ENCODE measurements around the gene DEAF1. TPM values are rescaled to one million over a fixed set of nuclear protein-coding genes. Genes with fewer than 3 reads are reported as not detected.

Gene DEAF1
- total RNA-seq, 1 experiment from 2014 or later: 31.9 TPM

GRCh38 chr11:697811-698311 is 2.8 kb upstream of the DEAF1 start:
- H3K4me3 ChIP-seq (ENCODE audit: low read length): 0 out of 2 replicates have a peak overlapping the region, but pooled peaks have one; percentile 4
- no peaks in the 10 kb centered on the region for H4K20me1 ChIP-seq (ENCODE audit: low read length)
- peak; percentile 48 for DNase-seq
- peaks cover 41% of the 10 kb centered on the region for H3K4me1 ChIP-seq (ENCODE audit: insufficient read depth, low read length)
- H3K9me2 ChIP-seq (replicated peaks; ENCODE audit: low read length): no peaks in the 10 kb centered on the region
- H3K9me3 ChIP-seq (ENCODE audit: low read length): no peaks in the 10 kb centered on the region
- H3K27ac ChIP-seq (ENCODE audit: low read length): peak overlapping the region; percentile 39
- ChIA-PET POLR2A (ENCODE audit: unreplicated experiment) (no interaction called here), CTCF (no interaction called here)
- no peak for TF ChIP-seq EZH2 (IDR thresholded peaks at IDR 0.05; ENCODE audit: low read length, unreplicated experiment)
- peak overlapping the region; percentile 83 for H3K4me2 ChIP-seq (ENCODE audit: low read length)
- H3K79me2 ChIP-seq (ENCODE audit: low read length): peaks cover 50% of the 10 kb centered on the region
- no peaks in the 10 kb centered on the region for H3K27me3 ChIP-seq (ENCODE audit: low read length)
- H2AFZ ChIP-seq (ENCODE audit: low read length): no peak overlapping the region
- no peaks in the 10 kb centered on the region for H3F3A ChIP-seq (ENCODE audit: low read length, unreplicated experiment)
- intact Hi-C loops (cut with micrococcal nuclease): no loop called here
- H3K36me3 ChIP-seq (ENCODE audit: low read depth, low read length): no peaks in the 10 kb centered on the region; the same call in 1 of the 2 replicates
- BruUV-seq (replicated peaks): no TSS peak
- no peak for ATAC-seq
- peak overlapping the region; percentile 7; the same call in 1 of the 2 replicates for H3K9ac ChIP-seq (ENCODE audit: low read length)

- no TSS peak for BruUV-seq (replicated peaks)
- TF ChIP-seq EZH2 (IDR thresholded peaks at IDR 0.05; ENCODE audit: low read length, unreplicated experiment): no peak
- no peak for TF ChIP-seq EZH2phosphoT487 (IDR thresholded peaks at IDR 0.05; ENCODE audit: borderline replicate concordance, low read length)
- no peak for TF ChIP-seq CTCF (conservative IDR thresholded peaks at IDR 0.05; ENCODE audit: low read depth, low read length)
- intact Hi-C loops (cut with micrococcal nuclease): loop anchor here (1.0 kb wide), 1 partner anchor 31 kb away; no protein-coding TSS in a partner anchor
- Histone ChIP-seq H4K20me1 (ENCODE audit: low read length) (no peaks in the 10 kb centered on the region), H3K9me3 (ENCODE audit: low read length) (no peaks in the 10 kb centered on the region), H3K27me3 (ENCODE audit: low read length) (no peaks in the 10 kb centered on the region), H3K27ac (ENCODE audit: low read length) (0 out of 2 replicates have a peak overlapping the region, but pooled peaks have one; percentile 39), H3K36me3 (ENCODE audit: low read depth, low read length) (no peaks in the 10 kb centered on the region; the same call in 1 of the 2 replicates), H3F3A (ENCODE audit: low read length, unreplicated experiment) (no peaks in the 10 kb centered on the region), H3K79me2 (ENCODE audit: low read length) (peaks cover 59% of the 10 kb centered on the region), H3K4me3 (ENCODE audit: low read length) (peak overlapping the region; percentile 86; the same call in 1 of the 2 replicates), H3K4me2 (ENCODE audit: low read length) (peak overlapping the region; percentile 83), H2AFZ (ENCODE audit: low read length) (no peak overlapping the region), H3K9me2 (replicated peaks; ENCODE audit: low read length) (no peaks in the 10 kb centered on the region), H3K9ac (ENCODE audit: low read length) (peak overlapping the region; percentile 100; the same call in 1 of the 2 replicates), H3K4me1 (ENCODE audit: insufficient read depth, low read length) (peaks cover 35% of the 10 kb centered on the region)
- ChIA-PET POLR2A (ENCODE audit: unreplicated experiment) (no interaction called here), CTCF (interaction anchor here (0.6 to 1.6 kb wide), 3 partner anchors 10 to 34 kb away, joined by 3 to 11 read pairs (median 4); no protein-coding TSS in a partner anchor)
- no peak for ATAC-seq
- DNase-seq: peak; percentile 42
Measured at GRCh38 chr11:696955-697491, 2.0 kb upstream of the DEAF1 start.

- peaks cover 3% of the 10 kb centered on the region; the same call in 1 of the 2 replicates for H3K36me3 ChIP-seq (ENCODE audit: low read depth, low read length)
- no peaks in the 10 kb centered on the region for H3K9me2 ChIP-seq (replicated peaks; ENCODE audit: low read length)
- H3K79me2 ChIP-seq (ENCODE audit: low read length): peaks cover 72% of the 10 kb centered on the region
- H3K4me1 ChIP-seq (ENCODE audit: insufficient read depth, low read length): peaks cover 35% of the 10 kb centered on the region
- peak; percentile 78 for ATAC-seq
- no peaks in the 10 kb centered on the region for H4K20me1 ChIP-seq (ENCODE audit: low read length)
- H3K4me2 ChIP-seq (ENCODE audit: low read length): peak within 1 kb of the TSS; percentile 83
- H3F3A ChIP-seq (ENCODE audit: low read length, unreplicated experiment): no peaks in the 10 kb centered on the region
- intact Hi-C loops (cut with micrococcal nuclease): loop anchor here (1.0 kb wide), 1 partner anchor 33 kb away; no protein-coding TSS in a partner anchor
- H3K9ac ChIP-seq (ENCODE audit: low read length): peak within 1 kb of the TSS; percentile 100
- TF ChIP-seq EZH2phosphoT487 (IDR thresholded peaks at IDR 0.05; ENCODE audit: borderline replicate concordance, low read length) (no peak), EZH2 (IDR thresholded peaks at IDR 0.05; ENCODE audit: low read length, unreplicated experiment) (no peak), CTCF (conservative IDR thresholded peaks at IDR 0.05; ENCODE audit: low read depth, low read length) (no peak)
- POLR2A ChIA-PET (ENCODE audit: unreplicated experiment): interaction anchor here (0.5 to 1.0 kb wide), 2 partner anchors 67 to 82 kb away, joined by 3 to 16 read pairs; partner anchors contain the start of gene GATD1
- no peaks in the 10 kb centered on the region for H3K9me3 ChIP-seq (ENCODE audit: low read length)
- CTCF ChIA-PET: interaction anchor here (1.6 kb wide), 1 partner anchor 32 kb away, joined by 11 read pairs; no protein-coding TSS in a partner anchor
- peak; percentile 98 for DNase-seq
- peak within 1 kb of the TSS; percentile 88 for H3K27ac ChIP-seq (ENCODE audit: low read length)
- H2AFZ ChIP-seq (ENCODE audit: low read length): peak within 1 kb of the TSS; percentile 85
- peak within 1 kb of the TSS; percentile 86 for H3K4me3 ChIP-seq (ENCODE audit: low read length)
- BruUV-seq (replicated peaks): TSS peak; percentile 56
- no peaks in the 10 kb centered on the region for H3K27me3 ChIP-seq (ENCODE audit: low read length)
Measured at GRCh38 chr11:695538-696248, 671 bp upstream of the DEAF1 start, which contains the start of gene TMEM80. TMEM80 (plus strand) TSS chr11:695816; CDS start chr11:695828, 12 bp downstream.

Data from PC-3 (cell line).